ENCODE data around the gene DSCAML1.

DSCAML1 gene

GRCh38 chr11:117442049-117442868 is 354.8 kb downstream of the DSCAML1 start:
- H3K27me3 ChIP-seq, result no peaks in the 10 kb centered on the region
- no peaks in the 10 kb centered on the region for H3K36me3 ChIP-seq
- peaks cover 0 to 11% (median 10%) of the 10 kb centered on the region in 10 experiments; a peak in 12 of 20 replicates for H3K4me1 ChIP-seq
- no peak overlapping the region for H3K4me2 ChIP-seq
- no peak overlapping the region for H3K27ac ChIP-seq
- no peak overlapping the region for H3K9ac ChIP-seq
- no peak for TF ChIP-seq Cebpa-rat (IDR thresholded peaks at IDR 0.05)
- H3K9me3 ChIP-seq (replicated peaks in 1 of 11), result no peaks in the 10 kb centered on the region
- H3K4me3 ChIP-seq, result no peak overlapping the region
- peaks cover 0 to 15% (median 0%) of the 10 kb centered on the region in 11 experiments; a peak in 5 of 22 replicates for H4K20me1 ChIP-seq

GRCh38 chr11:117441146-117441975 is 355.7 kb downstream of the DSCAML1 start:
- H3K27me3 ChIP-seq, result no peaks in the 10 kb centered on the region
- H3K36me3 ChIP-seq, result no peaks in the 10 kb centered on the region
- H3K9ac ChIP-seq, result no peak overlapping the region
- no peak overlapping the region for H3K4me3 ChIP-seq
- peaks cover 0 to 11% (median 10%) of the 10 kb centered on the region in 10 experiments; a peak in 12 of 20 replicates for H3K4me1 ChIP-seq
- TF ChIP-seq Cebpa-rat (IDR thresholded peaks at IDR 0.05), result no peak
- peaks cover 0 to 15% (median 0%) of the 10 kb centered on the region in 11 experiments; a peak in 5 of 22 replicates for H4K20me1 ChIP-seq
- no peaks in the 10 kb centered on the region for H3K9me3 ChIP-seq (replicated peaks in 1 of 11)
- no peak overlapping the region for H3K27ac ChIP-seq
- no peak overlapping the region for H3K4me2 ChIP-seq

- Histone ChIP-seq H3K4me2 (no peak overlapping the region), H3K9me3 (replicated peaks in 1 of 11) (no peaks in the 10 kb centered on the region), H3K36me3 (no peaks in the 10 kb centered on the region), H3K4me3 (no peak overlapping the region), H3K27me3 (no peaks in the 10 kb centered on the region), H4K20me1 (peaks cover 0 to 15% (median 0%) of the 10 kb centered on the region in 11 experiments; a peak in 6 of 22 replicates), H3K27ac (no peak overlapping the region), H3K4me1 (peaks cover 0 to 18% (median 16%) of the 10 kb centered on the region in 10 experiments; a peak in 16 of 20 replicates), H3K9ac (no peak overlapping the region)
- no peak for TF ChIP-seq Cebpa-rat (IDR thresholded peaks at IDR 0.05)
Measured at GRCh38 chr11:117440258-117440657, 356.8 kb downstream of the DSCAML1 start.

- H3K4me3 ChIP-seq, result no peak overlapping the region
- H3K9ac ChIP-seq, result no peak overlapping the region
- no peaks in the 10 kb centered on the region for H3K36me3 ChIP-seq
- no peaks in the 10 kb centered on the region for H3K27me3 ChIP-seq
- peaks cover 0 to 20% (median 18%) of the 10 kb centered on the region in 10 experiments; a peak in 16 of 20 replicates for H3K4me1 ChIP-seq
- no peaks in the 10 kb centered on the region for H3K9me3 ChIP-seq (replicated peaks in 1 of 11)
- TF ChIP-seq Cebpa-rat (IDR thresholded peaks at IDR 0.05), result no peak
- H4K20me1 ChIP-seq, result peaks cover 0 to 15% (median 0%) of the 10 kb centered on the region in 11 experiments; a peak in 6 of 22 replicates
- H3K27ac ChIP-seq, result no peak overlapping the region
- peak overlapping the region in 8 of 11 experiments; percentile 3 to 59 (median 39); a peak in 13 of 22 replicates for H3K4me2 ChIP-seq
Measured at GRCh38 chr11:117439256-117439655, 357.8 kb downstream of the DSCAML1 start.

GRCh38 chr11:117438371-117439000 is 358.5 kb downstream of the DSCAML1 start:
- peak overlapping the region in 2 of 11 experiments; percentile 11 to 51; a peak in 1 of 22 replicates for H3K4me2 ChIP-seq
- H3K9ac ChIP-seq, result no peak overlapping the region
- H3K4me3 ChIP-seq, result no peak overlapping the region
- TF ChIP-seq Cebpa-rat (IDR thresholded peaks at IDR 0.05), result no peak
- no peaks in the 10 kb centered on the region for H3K36me3 ChIP-seq
- H3K4me1 ChIP-seq, result peaks cover 0 to 20% (median 18%) of the 10 kb centered on the region in 10 experiments; a peak in 16 of 20 replicates
- H3K27me3 ChIP-seq, result no peaks in the 10 kb centered on the region
- H3K27ac ChIP-seq, result no peak overlapping the region
- peaks cover 0 to 11% (median 0%) of the 10 kb centered on the region in 11 experiments; a peak in 5 of 22 replicates for H4K20me1 ChIP-seq
- no peaks in the 10 kb centered on the region for H3K9me3 ChIP-seq (replicated peaks in 1 of 11)

GRCh38 chr11:117437791-117438130 is 359.3 kb downstream of the DSCAML1 start:
- Histone ChIP-seq H3K4me3 (no peak overlapping the region), H3K27me3 (no peaks in the 10 kb centered on the region)

GRCh38 chr11:117437041-117437790 is 359.8 kb downstream of the DSCAML1 start:
- Histone ChIP-seq H3K4me1 (peaks cover 0 to 21% (median 18%) of the 10 kb centered on the region in 10 experiments; a peak in 16 of 20 replicates), H3K4me3 (no peak overlapping the region), H3K27ac (no peak overlapping the region), H3K4me2 (no peak overlapping the region), H4K20me1 (peaks cover 0 to 4% (median 0%) of the 10 kb centered on the region in 11 experiments; a peak in 3 of 22 replicates), H3K36me3 (no peaks in the 10 kb centered on the region), H3K9me3 (replicated peaks in 1 of 11) (no peaks in the 10 kb centered on the region), H3K9ac (no peak overlapping the region), H3K27me3 (no peaks in the 10 kb centered on the region)
- TF ChIP-seq Cebpa-rat (IDR thresholded peaks at IDR 0.05), result no peak

More at GRCh38 chr11:117437791-117438130, 359.3 kb downstream of the DSCAML1 start:
- H3K4me1 ChIP-seq, result peaks cover 0 to 20% (median 18%) of the 10 kb centered on the region in 10 experiments; a peak in 16 of 20 replicates
- H3K36me3 ChIP-seq, result no peaks in the 10 kb centered on the region
- peaks cover 0 to 4% (median 0%) of the 10 kb centered on the region in 11 experiments; a peak in 4 of 22 replicates for H4K20me1 ChIP-seq
- no peak for TF ChIP-seq Cebpa-rat (IDR thresholded peaks at IDR 0.05)
- H3K9ac ChIP-seq, result no peak overlapping the region
- H3K9me3 ChIP-seq (replicated peaks in 1 of 11), result no peaks in the 10 kb centered on the region
- no peak overlapping the region for H3K27ac ChIP-seq
- no peak overlapping the region for H3K4me2 ChIP-seq

- no peak overlapping the region for H3K27ac ChIP-seq
- TF ChIP-seq Cebpa-rat (IDR thresholded peaks at IDR 0.05), result no peak
- no peak overlapping the region for H3K9ac ChIP-seq
- H3K4me2 ChIP-seq, result peak overlapping the region in 10 of 11 experiments; percentile 5 to 64 (median 48); a peak in 20 of 22 replicates
- H3K4me1 ChIP-seq, result peaks cover 0 to 37% (median 30%) of the 10 kb centered on the region in 10 experiments; a peak in 17 of 20 replicates
- no peaks in the 10 kb centered on the region for H3K36me3 ChIP-seq
- H3K9me3 ChIP-seq (replicated peaks in 1 of 11), result no peaks in the 10 kb centered on the region
- H3K27me3 ChIP-seq, result no peaks in the 10 kb centered on the region
- peaks cover 0 to 4% (median 0%) of the 10 kb centered on the region in 11 experiments; a peak in 2 of 22 replicates for H4K20me1 ChIP-seq
- no peak overlapping the region for H3K4me3 ChIP-seq
Measured at GRCh38 chr11:117435326-117435725, 361.7 kb downstream of the DSCAML1 start.
